ENCODE data around the gene TTC23L.
"Not testable (repeated sequence)": the region's sequence is repeated elsewhere in the genome, so short reads cannot be mapped to it uniquely, and the experiment has no call there.

TTC23L gene

GRCh38 chr5:34838785-34839714, at the start of gene TTC23L:
Gene TTC23L, plus strand, starts transcription at chr5:34839164. Its CDS starts 1,508 bp downstream, at chr5:34840672.
- peak; percentile 88 for DNase-seq

- DNase-seq, result no peak
Measured at GRCh38 chr5:34789639-34790038, 49.3 kb upstream of the TTC23L start.

DNA sequence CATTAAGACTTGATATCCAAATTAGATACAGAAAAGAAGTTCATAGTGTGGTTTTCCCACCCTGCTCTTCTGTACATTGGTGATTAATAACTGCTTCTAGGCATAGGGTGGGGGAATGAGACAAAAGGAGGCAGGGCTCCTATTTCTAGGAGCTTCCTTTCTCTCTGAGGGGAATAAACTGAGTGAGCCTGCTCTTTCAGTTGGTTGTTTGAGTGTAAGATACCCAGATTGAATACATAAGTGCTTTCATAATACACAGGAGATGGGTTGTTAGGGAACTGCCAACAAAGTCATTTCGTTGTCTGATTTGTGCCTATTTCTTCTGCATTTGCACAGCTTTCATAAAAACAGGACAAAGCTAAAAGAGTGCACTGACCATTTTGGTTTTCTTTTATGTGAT, 48.9 kb upstream of the TTC23L start:
- no peak for DNase-seq

DNA sequence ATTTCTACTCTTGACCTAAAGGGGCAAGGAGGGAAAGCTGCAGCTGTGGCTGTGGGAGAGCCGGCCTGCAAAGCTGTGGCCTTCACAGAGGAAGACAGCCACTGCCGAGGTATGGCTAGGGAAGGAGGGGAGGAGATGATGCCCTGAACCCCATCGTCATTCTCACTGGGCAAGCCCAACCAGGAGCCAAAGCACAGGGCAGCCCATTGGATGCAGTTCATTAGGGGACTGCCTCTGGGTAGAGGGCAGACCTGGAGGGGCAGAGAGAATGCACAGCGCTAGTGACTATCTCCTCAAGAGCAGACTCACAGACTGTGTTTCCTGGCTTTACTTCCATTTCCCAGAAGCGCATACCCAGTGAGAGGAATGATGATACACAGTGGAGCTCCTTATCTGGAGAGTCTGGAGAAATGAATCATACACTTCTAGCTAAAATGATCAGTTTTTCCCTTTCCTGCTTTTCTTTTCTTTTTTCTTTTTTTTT, 47.2 kb upstream of the TTC23L start:
- DNase-seq, result no peak

- no peak for DNase-seq
Measured at GRCh38 chr5:34802834-34803563, 36.0 kb upstream of the TTC23L start.

DNA sequence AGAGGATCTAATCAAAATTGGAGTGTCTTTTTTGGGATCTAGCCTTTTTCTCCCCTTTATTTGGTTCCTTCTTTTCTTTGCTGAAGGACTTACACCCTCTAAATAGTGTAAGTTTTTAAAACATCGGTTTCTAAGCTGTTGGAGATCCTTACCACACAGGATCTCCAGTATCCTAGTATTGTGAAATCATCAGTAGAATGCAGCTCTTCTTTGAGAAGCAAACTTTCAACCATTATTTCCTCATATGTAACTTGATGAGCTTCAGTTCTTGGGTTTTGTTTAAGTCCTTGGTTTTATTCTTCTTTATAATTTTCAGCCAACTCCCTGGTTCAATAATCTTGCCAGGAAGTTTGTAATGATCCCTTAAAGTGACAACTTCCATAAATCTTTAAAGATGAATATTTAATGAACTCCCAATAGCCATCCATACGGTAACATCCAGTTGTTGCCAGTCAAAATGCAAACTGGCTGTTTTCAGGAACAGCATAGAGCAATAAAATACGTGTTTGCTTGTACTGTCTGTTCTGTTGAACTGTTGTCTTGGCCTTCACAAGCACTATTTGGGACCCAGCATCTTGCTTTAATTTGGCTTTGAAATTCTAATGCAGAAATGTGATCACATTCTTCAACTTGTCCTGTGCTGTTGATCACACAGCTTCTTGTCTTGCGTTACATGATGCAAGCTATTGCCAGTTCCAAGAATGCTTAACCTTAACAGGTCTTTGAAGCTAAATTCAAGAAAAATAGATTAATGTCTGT, 34.8 kb upstream of the TTC23L start:
- no peak for DNase-seq

DNA sequence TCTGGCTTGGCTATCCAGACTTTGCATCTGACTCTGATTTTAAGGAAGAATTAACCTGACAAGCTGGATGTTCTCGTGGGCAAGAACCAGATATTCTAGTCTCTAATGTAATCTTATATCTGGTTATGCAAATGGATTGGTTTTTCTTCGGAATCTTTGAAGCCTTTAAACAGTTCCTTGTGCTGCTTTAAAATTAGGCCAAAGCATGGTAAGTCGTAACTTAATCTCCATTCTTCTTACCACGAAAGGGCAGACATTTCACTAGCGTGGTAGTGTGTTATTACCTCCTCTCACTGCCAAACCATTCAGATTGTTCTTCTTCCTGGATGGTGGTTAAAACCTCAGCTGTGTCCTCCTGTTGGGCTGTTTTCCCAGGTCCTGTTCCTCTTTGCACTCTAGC, 34.1 kb upstream of the TTC23L start:
- no peak for DNase-seq

- DNase-seq, result no peak
Measured at GRCh38 chr5:34806532-34806931, 32.4 kb upstream of the TTC23L start.

DNA sequence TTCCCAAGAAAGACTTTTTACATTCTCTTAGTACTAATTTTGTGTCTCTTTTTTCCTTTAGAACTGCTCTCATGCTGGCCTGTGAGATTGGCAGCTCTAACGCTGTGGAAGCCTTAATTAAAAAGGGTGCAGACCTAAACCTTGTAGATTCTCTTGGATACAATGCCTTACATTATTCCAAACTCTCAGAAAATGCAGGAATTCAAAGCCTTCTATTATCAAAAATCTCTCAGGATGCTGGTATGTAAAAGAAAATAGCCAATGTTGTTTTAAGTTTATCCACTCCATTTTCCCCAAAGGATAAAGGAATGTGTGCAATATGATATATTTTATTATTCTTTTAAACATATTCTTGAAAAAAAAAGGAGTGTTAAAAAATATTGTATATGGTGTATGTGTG, 27.3 kb upstream of the TTC23L start:
- DNase-seq, result no peak

DNA sequence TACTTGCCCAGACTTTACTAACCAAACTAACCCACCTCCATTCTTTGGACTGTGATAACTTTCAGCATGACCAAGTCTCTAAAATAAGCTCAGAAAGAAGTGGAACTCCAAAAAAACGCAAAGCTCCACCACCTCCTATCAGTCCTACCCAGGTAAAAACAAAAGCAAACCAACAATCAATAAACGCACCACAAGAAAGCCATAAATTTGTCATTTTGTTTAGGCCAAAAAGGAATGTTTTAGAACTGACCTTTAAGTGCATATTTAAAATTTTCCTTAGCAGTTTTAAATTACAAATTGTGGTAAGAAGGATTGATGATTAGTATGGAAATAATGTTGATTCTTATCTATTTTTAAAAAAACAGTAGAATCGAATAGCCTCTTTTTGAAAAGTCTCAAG, 25.5 kb upstream of the TTC23L start:
- no peak for DNase-seq

DNA sequence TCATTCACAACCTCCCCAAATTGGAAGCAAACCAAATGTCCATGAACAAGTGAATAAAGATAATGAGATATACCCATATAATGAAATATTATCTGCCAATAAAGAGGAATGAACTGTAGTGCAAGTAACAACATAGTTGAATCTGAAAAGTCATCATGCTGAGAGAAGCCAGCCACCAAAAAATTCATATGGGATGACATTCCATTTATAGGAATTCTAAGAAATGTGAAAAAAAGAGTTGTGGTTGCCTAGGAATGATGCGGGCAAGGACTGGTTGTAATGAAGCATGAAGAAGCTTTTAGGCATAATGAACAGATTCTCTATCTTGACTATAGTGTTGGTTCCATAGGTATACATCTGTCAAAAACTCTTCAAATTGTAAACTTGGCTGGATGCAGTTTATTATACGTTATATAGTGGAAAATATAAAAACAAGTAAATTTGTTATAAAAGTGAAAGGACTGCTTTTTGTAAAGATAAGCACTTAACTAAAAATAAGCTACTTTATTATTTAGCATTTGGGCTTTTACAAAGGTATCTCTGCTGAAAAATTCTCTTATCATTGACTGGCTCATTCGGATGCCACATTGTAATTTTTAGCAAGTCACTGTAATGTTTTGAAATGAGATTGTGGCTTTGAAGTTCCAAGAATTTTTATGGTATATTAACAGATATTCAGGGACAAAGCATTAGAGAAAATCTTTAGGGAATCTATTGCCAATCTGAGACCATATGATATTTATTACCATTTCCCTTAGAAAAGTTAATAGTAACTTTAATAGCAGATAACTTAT, 21.2 kb upstream of the TTC23L start:
- DNase-seq, result no peak

- DNase-seq, result no peak
Measured at GRCh38 chr5:34818717-34819116, 20.2 kb upstream of the TTC23L start.

DNA sequence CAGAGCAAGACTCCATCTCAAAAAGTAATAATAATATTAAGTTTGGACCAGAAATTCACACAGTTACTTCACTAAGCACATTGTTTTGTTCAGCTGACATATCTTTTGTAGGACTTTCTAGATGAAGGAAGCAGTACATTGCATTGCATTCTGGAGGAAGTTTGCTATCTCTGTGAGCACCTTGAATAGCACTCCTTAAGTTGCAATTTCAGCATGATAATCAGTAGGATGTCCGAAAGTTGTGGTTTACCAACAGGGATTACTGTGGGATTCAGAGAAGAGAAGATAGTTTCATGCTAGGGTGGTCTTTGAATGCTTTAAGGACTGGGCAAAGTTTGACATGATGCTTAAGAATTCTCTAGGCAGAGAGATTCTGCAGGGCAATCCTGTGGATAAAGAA, 18.4 kb upstream of the TTC23L start:
- DNase-seq, result no peak

DNA sequence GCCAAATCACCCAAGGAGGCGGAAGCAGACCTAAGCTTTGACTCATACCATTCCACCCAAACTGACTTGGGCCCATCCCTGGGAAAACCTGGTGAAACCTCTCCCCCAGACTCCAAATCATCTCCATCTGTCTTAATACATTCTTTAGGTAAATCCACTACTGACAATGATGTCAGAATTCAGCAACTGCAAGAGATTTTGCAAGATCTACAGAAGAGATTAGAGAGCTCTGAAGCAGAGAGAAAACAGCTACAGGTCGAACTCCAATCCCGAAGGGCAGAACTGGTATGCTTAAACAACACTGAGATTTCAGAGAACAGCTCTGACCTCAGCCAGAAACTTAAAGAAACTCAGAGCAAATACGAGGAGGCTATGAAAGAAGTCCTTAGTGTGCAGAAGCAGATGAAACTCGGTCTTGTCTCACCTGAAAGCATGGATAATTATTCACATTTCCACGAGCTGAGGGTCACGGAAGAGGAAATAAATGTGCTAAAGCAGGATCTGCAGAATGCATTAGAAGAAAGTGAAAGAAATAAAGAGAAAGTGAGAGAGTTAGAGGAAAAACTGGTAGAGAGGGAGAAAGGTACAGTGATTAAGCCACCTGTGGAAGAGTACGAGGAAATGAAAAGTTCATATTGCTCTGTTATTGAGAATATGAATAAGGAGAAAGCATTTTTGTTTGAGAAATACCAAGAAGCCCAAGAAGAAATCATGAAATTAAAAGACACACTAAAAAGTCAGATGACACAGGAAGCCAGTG, 15.8 kb upstream of the TTC23L start:
- no peak for DNase-seq

- no peak for DNase-seq
Measured at GRCh38 chr5:34826347-34826746, 12.6 kb upstream of the TTC23L start.

DNA sequence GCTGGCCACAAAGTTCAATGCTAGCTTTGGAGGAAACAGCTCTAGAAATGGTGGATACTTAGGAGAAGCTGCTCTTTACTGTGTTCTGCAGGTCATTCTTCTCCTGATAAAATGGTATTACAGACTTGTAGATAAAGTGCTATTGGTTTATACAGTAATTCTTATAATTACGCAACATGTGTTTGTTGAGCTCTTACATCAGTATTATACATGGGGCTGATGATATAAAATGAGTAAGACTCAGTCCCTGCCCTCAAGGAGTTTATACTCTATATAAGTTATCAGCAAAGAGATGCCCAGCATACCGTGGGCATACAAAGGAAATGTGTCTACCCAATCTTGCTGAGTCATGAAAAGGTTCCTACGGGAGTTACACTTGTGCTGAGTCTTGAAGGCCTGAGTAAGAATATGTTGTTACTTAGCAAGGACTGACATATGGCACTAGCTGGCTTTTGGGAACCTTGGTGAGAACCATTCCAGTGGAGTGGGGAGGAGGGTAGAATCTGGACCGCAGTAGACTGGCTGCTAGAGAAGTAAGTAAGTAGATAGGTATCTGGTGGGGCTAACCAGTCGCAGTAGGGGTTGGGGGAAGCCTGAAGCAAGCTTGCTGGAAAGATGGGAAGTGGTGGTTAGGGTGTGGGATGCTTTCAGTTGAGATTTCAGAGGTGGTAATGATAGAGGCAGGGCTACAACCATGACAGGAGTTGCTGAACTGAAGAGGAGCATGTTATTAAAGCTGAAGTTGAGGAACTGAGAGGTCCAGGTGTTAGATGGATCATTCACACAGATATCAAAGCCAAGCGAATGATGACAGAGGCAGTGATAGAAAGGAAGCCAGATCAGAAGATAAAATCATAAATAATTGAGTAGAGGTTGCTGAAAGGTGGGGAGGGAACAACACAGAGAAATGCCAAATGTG, 11.1 kb upstream of the TTC23L start:
- DNase-seq, result no peak

GRCh38 chr5:34830827-34831226, 8.1 kb upstream of the TTC23L start:
- DNase-seq, result not testable (repeated sequence)

- no peak for DNase-seq
Measured at GRCh38 chr5:34831303-34831702, 7.7 kb upstream of the TTC23L start.

- DNase-seq, result no peak
Measured at GRCh38 chr5:34832568-34832967, 6.4 kb upstream of the TTC23L start.

GRCh38 chr5:34833090-34833489, 5.9 kb upstream of the TTC23L start:
- DNase-seq, result no peak

Measured in NCI-H1417 treated with DMSO at 0.1 percent for 48 hours (cell line).